K562 (cell line): ENCODE measurements around the gene MRPL55. TPM values are rescaled to one million over a fixed set of nuclear protein-coding genes. Genes with fewer than 3 reads are reported as not detected.

Experiments
- ATF1 ChIP-seq, 2 experiments: fragments of 450-650 bp in 1 of 2; IDR thresholded peaks; 2 replicates each; pipeline ENCODE4 v1.6.1; 2016; ENCODE audit warnings: missing compliant biosample characterization in 1 of 2, missing genetic modification characterization in 1 of 2
- CBX2 ChIP-seq: fragments of 200-600 bp; sonication (generic); IDR thresholded peaks from one replicate; pipeline ENCODE4 v1.6.1; 2012; ENCODE audit warnings: mild to moderate bottlenecking, low read length, inconsistent platforms; ENCODE audit not compliant: insufficient read depth, poor library complexity, severe bottlenecking
- LEF1 ChIP-seq: fragments of 450-650 bp; IDR thresholded peaks from 2 replicates; pipeline ENCODE4 v1.6.1; 2016; ENCODE audit warnings: mild to moderate bottlenecking
- POLR2H ChIP-seq: IDR thresholded peaks from 2 replicates; pipeline ENCODE4 v1.6.1; 2016; ENCODE audit warnings: missing genetic modification characterization, low read depth, mild to moderate bottlenecking, control low read depth, missing compliant biosample characterization, moderate library complexity
- RBFOX2 ChIP-seq: fragments of 200-400 bp; formaldehyde crosslinking; IDR thresholded peaks from 2 replicates; pipeline ENCODE4 v1.6.1; 2017; ENCODE audit warnings: low read depth, mild to moderate bottlenecking, low read length, moderate library complexity
- TCF7L2 ChIP-seq: fragments of 150-350 bp; IDR thresholded peaks from 2 replicates; pipeline ENCODE4 v1.6.1; 2016; ENCODE audit warnings: low read depth, mild to moderate bottlenecking, low read length, moderate library complexity
- ZNF699 ChIP-seq: fragments of 250-450 bp; sonication (Bioruptor Pico); IDR thresholded peaks from 2 replicates; pipeline ENCODE4 v1.8.0; 2021; ENCODE audit warnings: mild to moderate bottlenecking, moderate library complexity; ENCODE audit not compliant: insufficient replicate concordance
- ZNF76 ChIP-seq: fragments of 250-450 bp; sonication (Bioruptor Pico); IDR thresholded peaks from 2 replicates; pipeline ENCODE4 v1.4.0; 2020; ENCODE audit warnings: mild to moderate bottlenecking, moderate library complexity, borderline replicate concordance
- polyA plus RNA-seq, 8 experiments: library from polyadenylated mRNA; depleted of rRNA in 4 of 8; stranded (reverse) in 5 of 8; unstranded in 3 of 8; fragments of >200 nt; fragmentation: Nextera tagmentation in 2 of 8; fragmentation: Illumina TruSeq in 1 of 8; extraction: Ambion mirVana in 2 of 8; extraction: Trizol in 1 of 8; gene quantifications; 2 replicates each; pipeline versions ENCODE4 v1.2.1 to v1.2.3, GENCODE V29; 2011 to 2014; ENCODE audit warnings: inconsistent platforms in 1 of 8, missing spikeins in 1 of 8
- total RNA-seq, 7 experiments: library from RNA; depleted of rRNA in 6 of 7; stranded (reverse); fragments of >200 nt in 6 of 7; fragmentation: Illumina TruSeq in 2 of 7; extraction: Trizol in 2 of 7; gene quantifications; 2 replicates each; pipeline versions ENCODE4 v1.2.1 to v1.2.3, GENCODE V29; 2011 to 2021; ENCODE audit warnings: low replicate concordance in 1 of 7
- TF ChIP-seq, protein P1 (sequence below), 2 experiments: fragments of 450-650 bp in 1 of 2; sonication (generic) in 1 of 2; formaldehyde crosslinking in 1 of 2; IDR thresholded peaks in 1 of 2; conservative IDR thresholded peaks in 1 of 2; 2 replicates each; pipeline versions ENCODE4 v1.6.1 to v1.8.1; 2016 to 2023; ENCODE audit warnings: mild to moderate bottlenecking in 2 of 2, moderate library complexity in 2 of 2, inconsistent platforms in 1 of 2, missing genetic modification reagents in 1 of 2
- TF ChIP-seq, protein P2 (sequence below): sonication (generic); formaldehyde crosslinking; IDR thresholded peaks from 2 replicates; pipeline ENCODE4 v1.8.1; 2023; ENCODE audit warnings: mild to moderate bottlenecking, missing genetic modification reagents
- TF ChIP-seq, protein P3 (sequence below), 2 experiments: fragments of 450-650 bp; IDR thresholded peaks; 2 replicates each; pipeline ENCODE4 v1.6.1; 2016; ENCODE audit warnings: mild to moderate bottlenecking in 2 of 2, borderline replicate concordance in 1 of 2, low read depth in 1 of 2, moderate library complexity in 1 of 2
- TF ChIP-seq, protein P4 (sequence below), 3 experiments: fragments of 200-800 bp in 1 of 3; sonication (Bioruptor generic) in 1 of 3; sonication (generic) in 1 of 3; formaldehyde crosslinking in 1 of 3; IDR thresholded peaks; 2 replicates each; pipeline versions ENCODE4 v1.6.1 to v1.8.0; 2016 to 2022; ENCODE audit warnings: mild to moderate bottlenecking in 2 of 3, missing compliant biosample characterization in 2 of 3, missing genetic modification characterization in 2 of 3, missing genetic modification reagents in 1 of 3

The MRPL55 gene
- total and polyA plus RNA-seq, 9 of the 15 experiments (the other 6 are each of a cell fraction or from before 2014, with no cell fraction given), result 34.9 to 228 (median 81.0) TPM

DNA sequence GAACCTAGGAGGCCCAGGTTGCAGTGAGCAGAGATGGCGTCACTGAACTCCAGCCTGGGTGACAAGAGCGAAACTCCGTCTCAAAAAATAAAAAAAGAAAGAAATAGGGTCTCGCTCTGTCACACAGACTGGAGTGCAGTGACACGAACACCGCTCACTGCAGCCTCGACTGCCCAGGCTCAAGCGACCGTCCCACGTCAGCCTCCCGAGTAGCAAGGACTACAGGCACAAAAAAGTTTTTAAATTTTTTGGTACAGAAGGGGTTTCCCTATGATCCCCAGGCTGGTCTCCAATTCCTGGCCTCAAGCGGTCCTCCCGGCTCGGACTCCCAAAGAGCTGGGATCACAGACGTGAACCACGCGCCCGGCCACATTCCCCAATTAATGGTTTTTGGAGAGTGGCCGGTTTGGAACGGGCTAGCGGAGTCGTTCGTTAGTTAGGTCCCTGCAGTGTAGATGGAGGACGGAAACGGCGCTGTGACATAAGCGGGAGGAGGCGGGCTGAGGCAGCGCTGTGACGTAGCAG is 30.4 kb upstream of the MRPL55 start (continued):
- no peak for TF ChIP-seq CBX2
- peak; percentile 69 for TF ChIP-seq RBFOX2
- TF ChIP-seq POLR2H (tag), result peak; percentile 84
- no peak for TF ChIP-seq ZNF699 (CRISPR knock-in tag)
- TF ChIP-seq, protein P1, sequence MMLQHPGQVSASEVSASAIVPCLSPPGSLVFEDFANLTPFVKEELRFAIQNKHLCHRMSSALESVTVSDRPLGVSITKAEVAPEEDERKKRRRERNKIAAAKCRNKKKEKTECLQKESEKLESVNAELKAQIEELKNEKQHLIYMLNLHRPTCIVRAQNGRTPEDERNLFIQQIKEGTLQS (IDR thresholded peaks at IDR 0.05), result no peak
- TF ChIP-seq, protein P1 (CRISPR knock-in tag; conservative IDR thresholded peaks at IDR 0.05), result peak; percentile 31; the same call in 1 of the 2 replicates
- TF ChIP-seq, protein P2, sequence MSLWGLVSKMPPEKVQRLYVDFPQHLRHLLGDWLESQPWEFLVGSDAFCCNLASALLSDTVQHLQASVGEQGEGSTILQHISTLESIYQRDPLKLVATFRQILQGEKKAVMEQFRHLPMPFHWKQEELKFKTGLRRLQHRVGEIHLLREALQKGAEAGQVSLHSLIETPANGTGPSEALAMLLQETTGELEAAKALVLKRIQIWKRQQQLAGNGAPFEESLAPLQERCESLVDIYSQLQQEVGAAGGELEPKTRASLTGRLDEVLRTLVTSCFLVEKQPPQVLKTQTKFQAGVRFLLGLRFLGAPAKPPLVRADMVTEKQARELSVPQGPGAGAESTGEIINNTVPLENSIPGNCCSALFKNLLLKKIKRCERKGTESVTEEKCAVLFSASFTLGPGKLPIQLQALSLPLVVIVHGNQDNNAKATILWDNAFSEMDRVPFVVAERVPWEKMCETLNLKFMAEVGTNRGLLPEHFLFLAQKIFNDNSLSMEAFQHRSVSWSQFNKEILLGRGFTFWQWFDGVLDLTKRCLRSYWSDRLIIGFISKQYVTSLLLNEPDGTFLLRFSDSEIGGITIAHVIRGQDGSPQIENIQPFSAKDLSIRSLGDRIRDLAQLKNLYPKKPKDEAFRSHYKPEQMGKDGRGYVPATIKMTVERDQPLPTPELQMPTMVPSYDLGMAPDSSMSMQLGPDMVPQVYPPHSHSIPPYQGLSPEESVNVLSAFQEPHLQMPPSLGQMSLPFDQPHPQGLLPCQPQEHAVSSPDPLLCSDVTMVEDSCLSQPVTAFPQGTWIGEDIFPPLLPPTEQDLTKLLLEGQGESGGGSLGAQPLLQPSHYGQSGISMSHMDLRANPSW (CRISPR knock-in tag), result 0 out of 2 replicates have a peak, but pooled peaks have one; percentile 63
- TF ChIP-seq ATF1 (CRISPR knock-in tag; IDR thresholded peaks at IDR 0.05), result no peak; the same call in 1 of the 2 replicates
- TF ChIP-seq ATF1 (tag; IDR thresholded peaks at IDR 0.05), result no peak
- peak; percentile 70 for TF ChIP-seq TCF7L2
- TF ChIP-seq ZNF76 (CRISPR knock-in tag), result 0 out of 2 replicates have a peak, but pooled peaks have one; percentile 31
- TF ChIP-seq, protein P3, sequence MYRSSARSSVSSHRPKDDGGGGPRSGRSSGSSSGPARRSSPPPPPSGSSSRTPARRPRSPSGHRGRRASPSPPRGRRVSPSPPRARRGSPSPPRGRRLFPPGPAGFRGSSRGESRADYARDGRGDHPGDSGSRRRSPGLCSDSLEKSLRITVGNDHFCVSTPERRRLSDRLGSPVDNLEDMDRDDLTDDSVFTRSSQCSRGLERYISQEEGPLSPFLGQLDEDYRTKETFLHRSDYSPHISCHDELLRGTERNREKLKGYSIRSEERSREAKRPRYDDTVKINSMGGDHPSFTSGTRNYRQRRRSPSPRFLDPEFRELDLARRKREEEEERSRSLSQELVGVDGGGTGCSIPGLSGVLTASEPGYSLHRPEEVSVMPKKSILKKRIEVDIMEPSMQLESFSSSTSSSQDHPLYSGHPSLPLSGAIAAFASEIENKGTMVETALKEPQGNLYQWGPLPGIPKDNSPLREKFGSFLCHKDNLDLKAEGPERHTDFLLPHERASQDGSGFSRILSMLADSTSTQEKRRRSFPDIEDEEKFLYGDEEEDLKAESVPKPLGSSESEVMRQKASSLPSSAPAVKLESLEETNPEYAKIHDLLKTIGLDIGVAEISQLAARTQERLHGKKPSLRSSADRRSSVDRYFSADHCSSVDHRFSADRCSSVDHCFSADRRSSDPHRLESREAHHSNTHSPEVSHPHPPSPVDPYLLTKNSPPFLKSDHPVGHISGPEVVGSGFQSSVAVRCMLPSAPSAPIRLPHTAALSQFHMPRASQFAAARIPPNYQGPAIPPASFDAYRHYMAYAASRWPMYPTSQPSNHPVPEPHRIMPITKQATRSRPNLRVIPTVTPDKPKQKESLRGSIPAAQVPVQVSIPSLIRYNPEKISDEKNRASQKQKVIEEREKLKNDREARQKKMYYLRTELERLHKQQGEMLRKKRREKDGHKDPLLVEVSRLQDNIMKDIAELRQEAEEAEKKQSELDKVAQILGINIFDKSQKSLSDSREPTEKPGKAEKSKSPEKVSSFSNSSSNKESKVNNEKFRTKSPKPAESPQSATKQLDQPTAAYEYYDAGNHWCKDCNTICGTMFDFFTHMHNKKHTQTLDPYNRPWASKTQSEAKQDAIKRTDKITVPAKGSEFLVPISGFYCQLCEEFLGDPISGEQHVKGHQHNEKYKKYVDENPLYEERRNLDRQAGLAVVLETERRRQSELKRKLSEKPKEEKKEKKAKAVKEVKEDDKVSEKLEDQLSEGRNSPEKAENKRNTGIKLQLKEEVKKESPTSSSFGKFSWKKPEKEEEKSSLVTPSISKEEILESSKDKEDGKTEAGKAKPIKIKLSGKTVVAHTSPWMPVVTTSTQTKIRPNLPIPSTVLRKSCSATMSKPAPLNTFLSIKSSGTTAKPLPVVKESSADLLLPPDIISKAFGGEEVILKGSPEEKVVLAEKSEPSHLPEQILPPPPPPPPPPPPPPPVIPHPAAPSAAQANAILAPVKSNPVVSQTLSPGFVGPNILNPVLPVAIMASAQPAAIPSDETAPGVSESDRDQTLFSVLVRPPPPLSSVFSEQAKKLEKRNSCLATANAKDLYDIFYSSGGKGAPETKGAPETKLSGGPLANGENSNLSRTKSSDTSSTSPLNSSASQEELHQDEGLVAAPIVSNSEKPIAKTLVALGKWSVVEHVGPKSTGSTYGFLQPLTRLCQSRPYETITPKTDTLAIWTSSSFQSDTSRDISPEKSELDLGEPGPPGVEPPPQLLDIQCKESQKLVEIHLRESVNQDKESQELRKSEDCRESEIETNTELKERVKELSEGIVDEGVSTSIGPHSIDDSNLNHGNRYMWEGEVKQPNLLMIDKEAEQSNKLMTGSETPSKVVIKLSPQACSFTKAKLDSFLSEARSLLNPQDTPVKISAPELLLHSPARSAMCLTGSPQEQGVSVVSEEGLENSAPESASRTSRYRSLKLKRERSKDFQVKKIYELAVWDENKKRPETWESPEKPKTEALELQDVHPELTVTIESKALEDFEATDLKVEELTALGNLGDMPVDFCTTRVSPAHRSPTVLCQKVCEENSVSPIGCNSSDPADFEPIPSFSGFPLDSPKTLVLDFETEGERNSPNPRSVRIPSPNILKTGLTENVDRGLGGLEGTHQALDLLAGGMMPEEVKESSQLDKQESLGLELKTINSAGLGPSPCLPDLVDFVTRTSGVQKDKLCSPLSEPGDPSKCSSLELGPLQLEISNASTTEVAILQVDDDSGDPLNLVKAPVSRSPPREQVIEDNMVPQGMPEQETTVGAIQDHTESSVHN (IDR thresholded peaks at IDR 0.05; ENCODE audit: borderline replicate concordance in 1 of 2, low read depth in 1 of 2), result peak in 1 of 2 experiments; percentile 68; a peak in 1 of 4 replicates
- 0 out of 2 replicates have a peak, but pooled peaks have one; percentile 23 for TF ChIP-seq LEF1
- TF ChIP-seq, protein P4, sequence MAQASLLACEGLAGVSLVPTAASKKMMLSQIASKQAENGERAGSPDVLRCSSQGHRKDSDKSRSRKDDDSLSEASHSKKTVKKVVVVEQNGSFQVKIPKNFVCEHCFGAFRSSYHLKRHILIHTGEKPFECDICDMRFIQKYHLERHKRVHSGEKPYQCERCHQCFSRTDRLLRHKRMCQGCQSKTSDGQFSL (CRISPR knock-in tag; IDR thresholded peaks at IDR 0.05), result no peak
- TF ChIP-seq, protein P4 (tag; IDR thresholded peaks at IDR 0.05), result no peak
